Hepatocyte (in vitro differentiated cells): ENCODE data around the gene TMEM232.

Source experiments
- EZH2 ChIP-seq: fragments of 200-600 bp; sonication (generic); IDR thresholded peaks from 2 replicates; pipeline ENCODE4 v1.6.1; 2016; ENCODE audit warnings: antibody characterized with exemption, mild to moderate bottlenecking, borderline replicate concordance
- EZH2phosphoT487 ChIP-seq: fragments of 200-600 bp; sonication (generic); IDR thresholded peaks from one replicate; pipeline ENCODE4 v1.6.1; 2018; ENCODE audit warnings: antibody characterized with exemption, mild to moderate bottlenecking, low read depth, moderate library complexity; ENCODE audit not compliant: unreplicated experiment, severe bottlenecking
- TF ChIP-seq, protein P1 (sequence below): fragments of 200-600 bp; sonication (generic); IDR thresholded peaks from 2 replicates; pipeline ENCODE4 v1.5.1; 2016; ENCODE audit warnings: antibody characterized with exemption, mild to moderate bottlenecking; ENCODE audit not compliant: poor library complexity

DNA sequence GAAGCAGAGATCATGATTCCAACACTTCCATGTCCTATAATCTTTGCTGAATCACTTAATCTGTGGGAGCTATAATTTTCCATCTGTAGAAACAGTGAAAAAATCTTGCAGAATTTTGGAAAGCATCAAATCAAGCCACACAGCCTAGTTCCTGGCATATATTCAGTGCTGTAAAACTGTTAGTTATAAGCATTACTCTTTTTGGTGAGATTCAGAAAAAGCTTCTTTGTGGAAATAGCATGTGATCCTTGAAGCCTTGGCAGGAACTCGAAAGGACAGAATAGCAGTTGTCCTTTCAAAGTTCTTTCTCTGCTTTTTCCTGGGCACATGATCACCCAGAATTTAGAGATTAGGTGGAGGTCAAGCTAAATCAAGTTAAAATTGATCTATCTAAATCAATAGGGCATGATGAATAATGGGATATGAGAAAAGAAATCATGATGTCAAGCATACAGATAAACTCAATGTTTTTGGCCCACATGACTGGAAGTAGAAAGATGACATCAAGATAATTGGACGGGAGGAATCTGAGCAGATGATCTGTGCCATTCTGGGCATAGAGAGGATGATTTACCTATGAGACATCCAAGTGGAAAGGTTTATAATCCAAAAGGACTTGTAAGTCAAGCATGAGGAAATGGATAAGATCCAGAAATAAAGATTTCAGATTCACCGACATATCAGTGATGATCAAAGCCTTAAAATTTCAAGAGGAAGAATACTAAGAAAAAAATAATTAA, 73.1 kb downstream of the TMEM232 start:
- TF ChIP-seq, protein P1, sequence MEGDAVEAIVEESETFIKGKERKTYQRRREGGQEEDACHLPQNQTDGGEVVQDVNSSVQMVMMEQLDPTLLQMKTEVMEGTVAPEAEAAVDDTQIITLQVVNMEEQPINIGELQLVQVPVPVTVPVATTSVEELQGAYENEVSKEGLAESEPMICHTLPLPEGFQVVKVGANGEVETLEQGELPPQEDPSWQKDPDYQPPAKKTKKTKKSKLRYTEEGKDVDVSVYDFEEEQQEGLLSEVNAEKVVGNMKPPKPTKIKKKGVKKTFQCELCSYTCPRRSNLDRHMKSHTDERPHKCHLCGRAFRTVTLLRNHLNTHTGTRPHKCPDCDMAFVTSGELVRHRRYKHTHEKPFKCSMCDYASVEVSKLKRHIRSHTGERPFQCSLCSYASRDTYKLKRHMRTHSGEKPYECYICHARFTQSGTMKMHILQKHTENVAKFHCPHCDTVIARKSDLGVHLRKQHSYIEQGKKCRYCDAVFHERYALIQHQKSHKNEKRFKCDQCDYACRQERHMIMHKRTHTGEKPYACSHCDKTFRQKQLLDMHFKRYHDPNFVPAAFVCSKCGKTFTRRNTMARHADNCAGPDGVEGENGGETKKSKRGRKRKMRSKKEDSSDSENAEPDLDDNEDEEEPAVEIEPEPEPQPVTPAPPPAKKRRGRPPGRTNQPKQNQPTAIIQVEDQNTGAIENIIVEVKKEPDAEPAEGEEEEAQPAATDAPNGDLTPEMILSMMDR: no peak
- TF ChIP-seq EZH2 (no peak), EZH2phosphoT487 (no peak)
